Measurements from ENCODE around the gene CPLANE2. TPM values are rescaled to one million over a fixed set of nuclear protein-coding genes. Genes with fewer than 3 reads are reported as not detected.

Gene CPLANE2
- total RNA-seq, 4 donors from 2014 or later = 5.2 to 20.4 (median 12.7) TPM

GRCh38 chr1:16212251-16212961, 24.6 kb downstream of the CPLANE2 start, which contains the start of gene ARHGEF19:
TSS of gene ARHGEF19 (minus strand) at chr1:16212652. CDS start at chr1:16209054, 3,598 bp downstream.
- peak within 1 kb of the TSS; percentile 42 for H3K4me3 ChIP-seq
- no peaks in the 10 kb centered on the region for H3K9me3 ChIP-seq
- no peak for DNase-seq (ENCODE audit: low spot score in 2 of 2)
- H3K4me1 ChIP-seq = peaks cover 57% of the 10 kb centered on the region
- peak within 1 kb of the TSS; percentile 65 for H3K27ac ChIP-seq
- H3K36me3 ChIP-seq = no peaks in the 10 kb centered on the region
- 27% methylated on average over 13 of the region's 14 CpGs for WGBS
- no peak for TF ChIP-seq POLR2AphosphoS5 (IDR thresholded peaks at IDR 0.05)
- no peak for TF ChIP-seq POLR2A (IDR thresholded peaks at IDR 0.05)
- no peak for TF ChIP-seq EP300 (IDR thresholded peaks at IDR 0.05)
- no peak for TF ChIP-seq CTCF (IDR thresholded peaks at IDR 0.05)
- no peaks in the 10 kb centered on the region for H3K27me3 ChIP-seq

- 62% methylated on average over 5 of the region's 6 CpGs for WGBS
- peak overlapping the region; percentile 42 for H3K4me3 ChIP-seq
- H3K36me3 ChIP-seq = no peaks in the 10 kb centered on the region
- H3K9me3 ChIP-seq = no peaks in the 10 kb centered on the region
- H3K27me3 ChIP-seq = no peaks in the 10 kb centered on the region
- no peak for DNase-seq (ENCODE audit: low spot score in 2 of 2)
- peak overlapping the region; percentile 65 for H3K27ac ChIP-seq
- TF ChIP-seq CTCF (IDR thresholded peaks at IDR 0.05) (no peak), EP300 (IDR thresholded peaks at IDR 0.05) (no peak), POLR2A (IDR thresholded peaks at IDR 0.05) (no peak), POLR2AphosphoS5 (IDR thresholded peaks at IDR 0.05) (no peak)
- H3K4me1 ChIP-seq = peaks cover 58% of the 10 kb centered on the region
These were observed 25.2 kb downstream of the CPLANE2 start for GRCh38 chr1:16211824-16212223.

- TF ChIP-seq POLR2A (IDR thresholded peaks at IDR 0.05) (no peak), EP300 (IDR thresholded peaks at IDR 0.05) (no peak)
- H3K27me3 ChIP-seq = no peaks in the 10 kb centered on the region
- WGBS = 60% methylated on average over 3 of the region's 4 CpGs
- H3K9me3 ChIP-seq = no peaks in the 10 kb centered on the region
- H3K27ac ChIP-seq = no peak overlapping the region
- H3K4me1 ChIP-seq = peaks cover 57% of the 10 kb centered on the region
- no peak for DNase-seq (ENCODE audit: low spot score in 2 of 2)
- H3K36me3 ChIP-seq = no peaks in the 10 kb centered on the region
- peak overlapping the region; percentile 42 for H3K4me3 ChIP-seq
These were observed 26.4 kb downstream of the CPLANE2 start for GRCh38 chr1:16210581-16210980.

DNA sequence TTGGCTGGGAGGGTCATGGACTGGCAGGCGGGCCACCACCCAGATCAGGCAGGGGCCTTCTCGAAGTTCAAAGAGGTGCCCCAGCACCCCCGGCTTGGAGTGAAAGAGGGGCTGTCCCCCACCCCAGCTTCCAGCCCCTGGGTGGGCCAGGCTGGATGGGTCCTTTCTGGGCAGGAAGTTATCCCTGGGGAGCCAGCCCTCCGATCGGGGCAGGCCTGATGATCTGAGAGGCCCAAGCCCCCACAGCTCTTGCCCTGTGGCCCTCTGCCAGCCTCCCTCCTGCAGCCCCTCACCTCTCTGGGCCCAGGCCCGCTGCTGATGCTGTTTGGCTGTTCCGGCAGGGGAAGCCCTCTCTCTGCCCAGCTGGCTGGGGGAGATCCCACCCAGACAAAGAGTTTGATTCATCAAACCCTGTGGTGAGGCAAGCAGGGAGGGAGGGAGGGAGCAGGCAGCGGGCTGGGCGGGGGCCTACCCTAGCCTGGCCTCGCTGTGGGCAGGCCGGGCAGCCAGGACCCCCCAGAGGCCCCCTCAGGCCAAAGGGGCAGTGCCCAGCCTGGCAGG, 27.1 kb downstream of the CPLANE2 start:
- DNase-seq (ENCODE audit: low spot score in 2 of 2) = no peak
- WGBS = 62% methylated on average over 5 of the region's 11 CpGs
- TF ChIP-seq CTCF (IDR thresholded peaks at IDR 0.05) (no peak), POLR2A (IDR thresholded peaks at IDR 0.05) (no peak), POLR2AphosphoS5 (IDR thresholded peaks at IDR 0.05) (no peak), EP300 (IDR thresholded peaks at IDR 0.05) (no peak)
- H3K9me3 ChIP-seq = no peaks in the 10 kb centered on the region
- peaks cover 3% of the 10 kb centered on the region for H3K36me3 ChIP-seq
- H3K27ac ChIP-seq = no peak overlapping the region
- no peaks in the 10 kb centered on the region for H3K27me3 ChIP-seq
- H3K4me3 ChIP-seq = peak overlapping the region; percentile 42
- H3K4me1 ChIP-seq = peaks cover 59% of the 10 kb centered on the region

DNA sequence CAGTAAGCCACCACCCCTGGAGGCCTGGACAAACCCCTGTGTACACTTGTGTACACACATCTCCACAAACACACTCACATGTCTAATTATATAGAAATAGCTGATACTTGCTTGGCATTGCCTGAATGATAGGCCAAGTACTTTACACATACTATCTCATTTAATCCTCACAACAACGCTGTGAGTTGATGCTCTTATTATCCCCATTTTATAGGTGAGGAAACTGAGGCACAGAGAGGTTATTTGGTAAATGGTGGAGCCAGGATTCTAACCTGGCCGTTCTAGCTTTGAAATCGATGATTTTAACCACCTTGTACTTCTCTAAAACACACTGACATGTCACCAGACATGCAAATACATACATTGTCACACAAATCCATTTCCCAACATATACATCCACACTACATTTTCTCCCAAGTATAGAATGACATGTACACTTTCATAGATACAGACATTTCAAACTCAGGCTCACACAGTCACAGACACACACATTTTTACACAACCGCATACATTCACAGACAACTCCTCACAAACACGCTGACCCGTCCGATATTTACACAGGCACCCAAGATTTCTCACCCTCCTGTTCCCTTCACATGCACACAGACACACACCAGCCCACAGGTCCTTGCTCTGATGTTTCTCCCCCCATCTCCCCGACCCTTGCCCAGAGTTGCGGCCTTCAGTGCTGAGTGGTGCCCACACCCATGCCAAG, 27.7 kb downstream of the CPLANE2 start:
- Histone ChIP-seq H3K4me3 (peak overlapping the region; percentile 42), H3K9me3 (no peaks in the 10 kb centered on the region), H3K36me3 (peaks cover 10% of the 10 kb centered on the region), H3K27me3 (no peaks in the 10 kb centered on the region), H3K27ac (no peak overlapping the region), H3K4me1 (peaks cover 59% of the 10 kb centered on the region)
- DNase-seq (ENCODE audit: low spot score in 2 of 2) = no peak
- TF ChIP-seq EP300 (IDR thresholded peaks at IDR 0.05) (no peak), CTCF (IDR thresholded peaks at IDR 0.05) (no peak), POLR2A (IDR thresholded peaks at IDR 0.05) (no peak), POLR2AphosphoS5 (IDR thresholded peaks at IDR 0.05) (no peak)
- WGBS = 87% methylated on average over 8 of the region's 9 CpGs

All from suprapubic skin (tissue), 4 donors.